Mesodermal cell (in vitro differentiated cells): ENCODE measurements around the gene ALDH1A2.

Experiments used
- H3K27ac ChIP-seq: 2 replicates; pipeline ENCODE4 v1.7.0; 2013; ENCODE audit warnings: mild to moderate bottlenecking, low read depth, low read length, moderate library complexity; ENCODE audit not compliant: severe bottlenecking
- H3K36me3 ChIP-seq: 2 replicates; pipeline ENCODE4 v1.7.1; 2013; ENCODE audit warnings: mild to moderate bottlenecking, low read length, moderate library complexity; ENCODE audit not compliant: control insufficient read depth, insufficient read depth
- H3K4me1 ChIP-seq: one replicate; pipeline ENCODE4 v1.7.1; 2013; ENCODE audit warnings: mild to moderate bottlenecking, low read length; ENCODE audit not compliant: insufficient read depth, control insufficient read depth, poor library complexity, severe bottlenecking
- H3K4me3 ChIP-seq: 2 replicates; pipeline ENCODE4 v1.7.0; 2013; ENCODE audit warnings: low read length, control low read depth, mild to moderate bottlenecking; ENCODE audit not compliant: insufficient read depth, poor library complexity, severe bottlenecking; ENCODE audit errors: extremely low read depth
- H3K9me3 ChIP-seq: 2 replicates; pipeline ENCODE4 v1.7.1; 2013; ENCODE audit warnings: mild to moderate bottlenecking, low read length, moderate library complexity; ENCODE audit not compliant: control insufficient read depth
- WGBS, 2 experiments: methylation state at CpG; one replicate each; pipeline ENCODE4 v1.1.5; 2013; ENCODE audit warnings: missing lambda C conversion rate in 2 of 2; ENCODE audit not compliant: insufficient coverage in 2 of 2; 5-methylcytosine and 5-hydroxymethylcytosine counted together

Gene ALDH1A2

GRCh38 chr15:57945616-57946015, 119.9 kb downstream of the ALDH1A2 start:
- no peaks in the 10 kb centered on the region for H3K4me1 ChIP-seq
- no peak overlapping the region for H3K4me3 ChIP-seq
- no peaks in the 10 kb centered on the region for H3K9me3 ChIP-seq
- 70 to 81% methylated on average over 2 of the region's 2 CpGs for WGBS, 2 experiments
- H3K27ac ChIP-seq = no peak overlapping the region
- no peaks in the 10 kb centered on the region for H3K36me3 ChIP-seq

- WGBS, 2 experiments = 78 to 90% methylated on average over 1 to 2 of the region's 3 CpGs
- Histone ChIP-seq H3K36me3 (no peaks in the 10 kb centered on the region), H3K9me3 (no peaks in the 10 kb centered on the region), H3K4me1 (no peaks in the 10 kb centered on the region), H3K4me3 (no peak overlapping the region), H3K27ac (no peak overlapping the region)
Measured at GRCh38 chr15:57943754-57944420, 121.6 kb downstream of the ALDH1A2 start.

- H3K4me3 ChIP-seq = no peak overlapping the region
- WGBS, 2 experiments = 100% methylated on average over 1 to 2 of the region's 5 CpGs
- no peaks in the 10 kb centered on the region for H3K36me3 ChIP-seq
- no peaks in the 10 kb centered on the region for H3K9me3 ChIP-seq
- no peak overlapping the region for H3K27ac ChIP-seq
- no peaks in the 10 kb centered on the region for H3K4me1 ChIP-seq
Measured at GRCh38 chr15:57943171-57943570, 122.3 kb downstream of the ALDH1A2 start.

- H3K36me3 ChIP-seq = no peaks in the 10 kb centered on the region
- no peak overlapping the region for H3K4me3 ChIP-seq
- 100% methylated on average over 1 of the region's 1 CpG; no CpG with 5 or more reads in 1 of the 2 experiments for WGBS, 2 experiments
- no peaks in the 10 kb centered on the region for H3K9me3 ChIP-seq
- no peak overlapping the region for H3K27ac ChIP-seq
- H3K4me1 ChIP-seq = no peaks in the 10 kb centered on the region
Measured at GRCh38 chr15:57941816-57942215, 123.7 kb downstream of the ALDH1A2 start.

GRCh38 chr15:57932348-57932747, 133.2 kb downstream of the ALDH1A2 start:
- H3K9me3 ChIP-seq = no peaks in the 10 kb centered on the region
- no peaks in the 10 kb centered on the region for H3K4me1 ChIP-seq
- no peak overlapping the region for H3K4me3 ChIP-seq
- 67 to 89% methylated on average over 1 of the region's 2 CpGs for WGBS, 2 experiments
- no peaks in the 10 kb centered on the region for H3K36me3 ChIP-seq
- no peak overlapping the region for H3K27ac ChIP-seq

GRCh38 chr15:57931570-57931969, 133.9 kb downstream of the ALDH1A2 start:
- H3K27ac ChIP-seq = no peak overlapping the region
- no peak overlapping the region for H3K4me3 ChIP-seq
- no peaks in the 10 kb centered on the region for H3K4me1 ChIP-seq
- no peaks in the 10 kb centered on the region for H3K36me3 ChIP-seq
- H3K9me3 ChIP-seq = no peaks in the 10 kb centered on the region
- WGBS, 2 experiments = no CpG with 5 or more reads among the region's 1 CpG

GRCh38 chr15:57927091-57927631, 138.3 kb downstream of the ALDH1A2 start:
- no peaks in the 10 kb centered on the region for H3K4me1 ChIP-seq
- H3K36me3 ChIP-seq = no peaks in the 10 kb centered on the region
- no peak overlapping the region for H3K27ac ChIP-seq
- no peaks in the 10 kb centered on the region for H3K9me3 ChIP-seq
- WGBS, 2 experiments = 93 to 96% methylated on average over 5 to 6 of the region's 6 CpGs
- no peak overlapping the region for H3K4me3 ChIP-seq

GRCh38 chr15:57925650-57926049, 139.9 kb downstream of the ALDH1A2 start:
- no CpG with 5 or more reads among the region's 3 CpGs for WGBS, 2 experiments
- no peaks in the 10 kb centered on the region for H3K36me3 ChIP-seq
- no peak overlapping the region for H3K4me3 ChIP-seq
- peaks cover 4% of the 10 kb centered on the region for H3K4me1 ChIP-seq
- no peak overlapping the region for H3K27ac ChIP-seq
- no peaks in the 10 kb centered on the region for H3K9me3 ChIP-seq

GRCh38 chr15:57924598-57924997, 140.9 kb downstream of the ALDH1A2 start:
- Histone ChIP-seq H3K36me3 (no peaks in the 10 kb centered on the region), H3K4me3 (no peak overlapping the region), H3K4me1 (peaks cover 4% of the 10 kb centered on the region), H3K27ac (no peak overlapping the region), H3K9me3 (no peaks in the 10 kb centered on the region)
- WGBS, 2 experiments = 83% methylated on average over 1 of the region's 3 CpGs; no CpG with 5 or more reads in 1 of the 2 experiments

GRCh38 chr15:57923750-57924149, 141.8 kb downstream of the ALDH1A2 start:
- Histone ChIP-seq H3K27ac (no peak overlapping the region), H3K4me1 (peaks cover 4% of the 10 kb centered on the region), H3K36me3 (no peaks in the 10 kb centered on the region), H3K9me3 (no peaks in the 10 kb centered on the region), H3K4me3 (no peak overlapping the region)
- WGBS, 2 experiments = 50% methylated on average over 1 of the region's 3 CpGs; no CpG with 5 or more reads in 1 of the 2 experiments

GRCh38 chr15:57923306-57923705, 142.2 kb downstream of the ALDH1A2 start:
- no peaks in the 10 kb centered on the region for H3K9me3 ChIP-seq
- H3K4me3 ChIP-seq = no peak overlapping the region
- no peaks in the 10 kb centered on the region for H3K36me3 ChIP-seq
- H3K27ac ChIP-seq = no peak overlapping the region
- peaks cover 4% of the 10 kb centered on the region for H3K4me1 ChIP-seq
- no CpG with 5 or more reads among the region's 1 CpG for WGBS, 2 experiments
